SK-N-DZ (cell line): Measurements from ENCODE around the gene PTGES3L. TPM values are rescaled to one million over a fixed set of nuclear protein-coding genes. Genes with fewer than 3 reads are reported as not detected.

Source experiments
- DNase-seq: peaks from one replicate; pipeline ENCODE4 v3.0.0-alpha.2; 2015; ENCODE audit warnings: low spot score
- polyA plus RNA-seq, 2 experiments: library from polyadenylated mRNA; depleted of rRNA; stranded (reverse); fragments of >200 nt; gene quantifications; 2 replicates each; pipeline ENCODE4 v1.2.3, GENCODE V29; 2014

PTGES3L gene
- 6.9 and 8.8 TPM in 2 replicates for polyA plus RNA-seq (2014; cell fraction: cytosol; rRNA removed)
- polyA plus RNA-seq (2014; cell fraction: nucleus; rRNA removed): 7.4 and 8.6 TPM in 2 replicates

- peak; percentile 94 for DNase-seq
Observed at GRCh38 chr17:42979511-42980273, at the start of gene PTGES3L. PTGES3L (minus strand) TSS chr17:42980080; CDS start chr17:42980053, 27 bp downstream.

GRCh38 chr17:43028221-43028861 lies 48.5 kb upstream of the PTGES3L start:
- DNase-seq: no peak

GRCh38 chr17:43027091-43028032 lies 47.5 kb upstream of the PTGES3L start:
- DNase-seq: no peak

DNA sequence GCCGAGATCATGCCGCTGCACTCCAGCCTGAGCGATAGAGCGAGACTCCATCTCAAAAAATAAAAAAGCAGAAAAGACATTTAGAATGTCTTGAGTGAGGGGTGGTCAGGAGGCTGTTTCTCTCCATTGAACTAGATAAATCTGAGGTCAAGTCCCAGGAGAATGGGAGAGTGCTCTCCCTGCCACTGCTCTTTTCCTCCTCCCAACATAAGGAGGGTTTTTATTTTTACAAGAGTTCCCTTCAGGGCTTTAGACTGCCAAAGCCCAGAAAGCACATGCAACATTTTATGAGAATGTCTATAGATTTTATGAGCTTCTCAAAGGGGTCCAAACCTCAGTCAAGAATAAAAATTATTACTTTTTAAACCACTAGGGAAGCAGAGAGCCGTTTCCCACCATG lies 46.7 kb upstream of the PTGES3L start:
- DNase-seq: no peak

- peak; percentile 45 for DNase-seq
Observed at GRCh38 chr17:43025766-43026537, 46.1 kb upstream of the PTGES3L start.

GRCh38 chr17:43025290-43025657 lies 45.4 kb upstream of the PTGES3L start:
- DNase-seq: peak; percentile 60

DNA sequence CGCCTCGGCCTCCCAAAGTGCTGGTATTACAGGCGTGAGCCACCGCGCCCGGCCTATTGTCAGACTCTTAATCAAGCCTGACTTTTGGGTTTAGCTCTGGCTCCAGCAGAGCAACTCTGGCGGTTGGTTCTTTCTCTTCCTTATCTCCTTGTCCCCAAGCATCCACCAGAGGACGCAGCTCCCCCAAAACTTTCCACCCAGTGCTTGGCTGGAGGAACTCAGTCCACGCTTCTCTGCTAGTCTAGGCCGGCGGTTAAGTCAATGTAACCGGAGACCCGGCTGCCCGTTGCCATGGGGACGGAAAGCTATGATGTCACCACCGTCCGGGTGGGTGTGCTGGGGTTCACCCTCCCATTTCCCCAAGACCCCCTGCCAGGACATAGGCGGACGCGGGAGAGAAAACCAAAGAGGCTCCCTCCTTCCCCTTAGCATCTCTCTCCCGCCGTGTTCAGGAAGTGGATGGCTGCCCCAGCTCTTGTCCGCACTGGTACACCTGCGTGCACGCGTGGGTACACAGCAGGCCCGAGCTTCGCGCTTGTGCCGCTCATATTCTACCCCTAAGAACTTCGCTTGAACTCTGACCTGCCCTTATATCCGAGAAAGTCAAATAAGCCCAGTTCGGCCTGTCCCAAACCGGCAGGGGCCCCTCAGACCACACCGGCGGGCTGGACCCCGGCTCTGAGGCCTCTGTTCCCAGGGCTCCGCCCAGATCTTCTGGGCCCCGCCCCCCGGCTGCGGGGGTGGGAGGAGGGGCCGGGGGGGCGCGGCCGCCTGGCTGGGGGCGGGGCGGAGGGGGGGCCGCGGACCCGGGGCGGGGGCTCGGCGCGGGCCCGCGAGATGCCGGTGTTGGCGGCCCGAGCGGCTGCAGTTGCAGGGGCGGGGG lies 44.8 kb upstream of the PTGES3L start, which contains the start of gene RND2:
Gene RND2, plus strand, starts transcription at position 825 of the 883 bp plus-strand sequence. CDS start 117 bp downstream, outside the sequence.
- peak; percentile 98 for DNase-seq

GRCh38 chr17:43021741-43022512 lies 42.0 kb upstream of the PTGES3L start, which contains the start of gene VAT1:
VAT1 (minus strand) TSS chr17:43022385; CDS start chr17:43022322, 63 bp downstream.
- peak; percentile 82 for DNase-seq

- DNase-seq: peak; percentile 57
Observed at GRCh38 chr17:43020789-43021740, 41.2 kb upstream of the PTGES3L start.

DNA sequence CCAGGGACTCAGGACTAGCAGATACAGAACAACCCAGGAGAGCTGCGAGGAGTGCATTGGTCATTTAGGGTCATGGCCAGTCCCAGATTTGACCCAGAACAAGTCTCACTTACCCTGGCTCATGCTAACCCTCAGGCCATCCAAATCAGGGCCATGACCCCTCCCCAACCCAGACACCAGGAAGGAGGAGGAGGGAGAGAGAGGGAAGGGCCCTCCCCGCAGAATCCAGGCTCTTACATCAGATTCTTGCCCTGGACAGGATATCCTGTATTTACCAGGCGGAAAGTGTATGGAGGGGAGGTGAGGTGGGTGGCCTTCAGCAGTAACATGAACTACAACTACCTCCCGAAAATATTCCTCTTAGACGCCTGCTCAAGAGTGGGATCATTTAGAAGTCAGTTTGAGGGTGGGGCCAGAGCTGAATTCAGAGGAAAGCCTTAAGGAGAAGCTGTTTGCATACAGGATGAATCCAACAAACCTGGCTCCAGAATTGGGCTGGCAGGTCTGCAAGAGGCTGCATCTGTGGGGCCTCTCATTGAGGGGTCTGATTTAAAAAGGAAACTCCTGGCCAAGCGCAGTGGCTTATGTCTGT lies 40.2 kb upstream of the PTGES3L start:
- DNase-seq: no peak

GRCh38 chr17:43019418-43019817 lies 39.5 kb upstream of the PTGES3L start:
- no peak for DNase-seq

- DNase-seq: no peak
Observed at GRCh38 chr17:43018932-43019331, 39.1 kb upstream of the PTGES3L start.

DNA sequence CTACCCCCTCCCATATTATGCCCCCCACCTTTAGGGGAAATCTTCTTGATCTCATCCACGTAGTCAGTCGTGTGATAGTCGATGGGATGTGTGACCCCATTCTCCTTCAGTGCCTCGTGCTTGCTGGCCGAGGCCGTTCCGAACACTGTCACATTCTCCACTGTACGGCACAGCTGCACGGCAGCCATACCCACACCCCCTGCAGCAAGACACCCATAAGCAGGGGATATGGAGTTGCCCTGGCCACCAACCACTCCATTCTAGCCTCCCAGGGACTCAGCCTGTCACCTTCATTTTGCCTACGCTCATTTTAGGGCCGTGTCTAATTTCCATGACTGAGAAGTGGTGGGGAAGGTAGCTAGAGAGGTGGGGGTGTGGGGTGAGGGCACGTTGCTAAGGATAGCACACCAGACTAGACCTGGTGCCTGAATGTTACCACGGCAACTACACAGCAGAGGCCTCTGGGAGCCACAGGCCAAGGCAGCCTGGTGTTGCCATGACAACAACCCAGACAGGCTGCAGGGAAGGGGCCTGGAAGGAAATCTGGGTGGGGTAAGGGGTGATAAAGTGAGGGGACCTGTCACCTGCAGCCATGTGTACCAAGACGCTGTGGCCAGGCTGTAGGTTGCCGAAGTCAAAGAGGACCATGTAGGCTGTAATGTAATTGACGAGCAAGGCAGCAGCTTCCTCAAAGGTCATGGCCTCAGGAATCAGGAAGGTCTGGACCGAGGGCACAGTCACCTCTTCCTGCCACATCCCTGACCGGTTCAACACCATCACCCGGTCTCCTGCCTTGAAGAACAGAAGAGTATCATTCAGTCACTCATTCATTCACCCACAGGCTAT lies 38.4 kb upstream of the PTGES3L start:
- DNase-seq: peak; percentile 89

- no peak for DNase-seq
Observed at GRCh38 chr17:43016216-43016615, 36.3 kb upstream of the PTGES3L start.

DNA sequence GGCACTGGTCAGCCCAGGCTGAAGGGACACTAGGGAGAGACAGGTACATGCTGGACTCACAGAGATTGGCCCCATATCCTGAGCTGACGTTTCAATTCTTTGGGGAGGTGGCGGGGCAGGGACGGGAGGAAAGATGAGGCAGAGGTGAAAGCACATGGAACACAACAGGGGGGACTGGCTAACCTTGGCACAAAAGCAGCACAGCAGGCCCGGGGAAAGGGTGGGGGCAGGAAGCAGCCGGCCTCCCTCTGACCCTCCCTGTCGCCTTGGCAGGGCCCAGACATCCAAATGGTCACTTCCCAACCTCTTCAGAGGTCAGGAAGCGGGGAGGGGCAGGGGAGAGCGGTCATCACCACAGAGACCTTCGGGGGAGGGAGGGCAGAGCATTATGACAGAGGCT lies 35.7 kb upstream of the PTGES3L start:
- no peak for DNase-seq
